ENCODE measurements around the gene TBRG4.

The TBRG4 gene

DNA sequence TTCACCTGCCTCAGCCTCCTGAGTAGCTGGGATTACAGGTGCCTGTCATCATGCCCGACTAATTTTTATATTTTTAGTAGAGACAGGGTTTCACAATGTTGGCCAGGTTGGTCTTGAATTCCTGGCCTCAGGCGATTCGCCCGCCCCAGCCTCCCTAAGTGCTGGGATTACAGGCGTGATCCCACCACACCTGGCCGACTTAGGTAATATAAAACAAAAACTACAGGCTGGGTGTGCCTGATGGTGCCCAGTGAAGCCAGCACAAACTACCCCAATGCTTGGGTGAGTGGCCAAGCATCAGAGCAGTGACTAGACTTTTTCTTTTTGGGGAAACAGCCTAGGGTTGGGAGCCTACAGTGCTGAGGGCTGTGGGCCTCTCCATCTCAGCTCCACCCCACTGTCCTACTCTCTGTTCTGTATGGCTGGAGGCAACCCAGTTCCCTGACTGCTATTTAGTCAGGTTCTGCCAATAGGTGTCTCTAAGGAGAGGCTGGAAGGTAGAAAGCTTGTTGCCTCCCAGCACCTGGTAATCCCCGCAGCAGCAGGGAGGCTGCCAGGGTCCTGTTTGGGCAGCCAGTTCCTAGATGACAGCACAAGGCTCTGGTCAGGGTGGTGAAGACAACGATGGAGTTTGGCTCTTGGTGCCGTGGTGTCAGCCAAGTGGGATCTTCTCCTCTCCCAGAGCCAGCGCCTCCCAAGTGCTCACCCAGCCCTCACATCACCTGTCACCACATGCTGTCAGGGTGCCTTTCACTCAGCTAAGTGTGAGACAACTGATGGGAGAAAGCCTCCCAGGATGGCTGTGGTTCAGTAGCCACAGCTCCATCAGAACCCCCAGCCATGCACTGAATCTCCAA, 12.3 kb downstream of the TBRG4 start:
- Histone ChIP-seq H3K27ac (ENCODE audit: low read depth, low read length) (no peak overlapping the region), H3K9me2 (replicated peaks; ENCODE audit: control insufficient read depth, low read length) (no peaks in the 10 kb centered on the region), H3K79me2 (ENCODE audit: control insufficient read depth, low read length) (peaks cover 2% of the 10 kb centered on the region; the same call in 1 of the 2 replicates), H3K4me2 (ENCODE audit: low read length) (no peak overlapping the region), H3K4me1 (ENCODE audit: control insufficient read depth, low read length) (peaks cover 7% of the 10 kb centered on the region), H3F3A (ENCODE audit: control insufficient read depth, insufficient read depth) (peaks cover 28% of the 10 kb centered on the region), H3K9me3 (ENCODE audit: control insufficient read depth, insufficient read depth, low read length) (no peaks in the 10 kb centered on the region), H3K27me3 (ENCODE audit: control insufficient read depth, low read length) (no peaks in the 10 kb centered on the region), H4K20me1 (ENCODE audit: control insufficient read depth, insufficient read depth, low read depth, low read length) (0 out of 2 replicates have a peak, but pooled peaks cover 3% of the 10 kb centered on the region), H3K36me3 (ENCODE audit: control insufficient read depth, low read length) (peaks cover 67% of the 10 kb centered on the region), H3K4me3 (ENCODE audit: low read length) (no peak overlapping the region)
- TF ChIP-seq EZH2phosphoT487 (IDR thresholded peaks at IDR 0.05; ENCODE audit: borderline replicate concordance, low read length) = no peak

DNA sequence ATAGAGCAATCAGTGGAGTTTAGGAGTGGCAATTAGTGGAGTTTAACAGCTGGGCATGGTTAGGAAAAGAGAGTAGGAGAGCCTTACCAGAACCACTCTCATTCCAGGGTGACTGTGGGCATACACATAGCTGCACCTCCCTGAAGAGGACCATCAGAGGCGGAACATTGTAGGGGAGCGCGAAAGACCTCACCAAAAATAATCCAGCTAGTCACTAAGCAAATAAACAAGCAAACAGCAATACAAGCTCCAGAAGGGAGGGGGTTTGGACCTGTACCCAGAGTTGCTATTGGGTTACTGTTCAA, 18.6 kb downstream of the TBRG4 start:
- Histone ChIP-seq H3K27ac (ENCODE audit: low read depth, low read length) (no peak overlapping the region), H3K79me2 (ENCODE audit: control insufficient read depth, low read length) (no peaks in the 10 kb centered on the region)

DNA sequence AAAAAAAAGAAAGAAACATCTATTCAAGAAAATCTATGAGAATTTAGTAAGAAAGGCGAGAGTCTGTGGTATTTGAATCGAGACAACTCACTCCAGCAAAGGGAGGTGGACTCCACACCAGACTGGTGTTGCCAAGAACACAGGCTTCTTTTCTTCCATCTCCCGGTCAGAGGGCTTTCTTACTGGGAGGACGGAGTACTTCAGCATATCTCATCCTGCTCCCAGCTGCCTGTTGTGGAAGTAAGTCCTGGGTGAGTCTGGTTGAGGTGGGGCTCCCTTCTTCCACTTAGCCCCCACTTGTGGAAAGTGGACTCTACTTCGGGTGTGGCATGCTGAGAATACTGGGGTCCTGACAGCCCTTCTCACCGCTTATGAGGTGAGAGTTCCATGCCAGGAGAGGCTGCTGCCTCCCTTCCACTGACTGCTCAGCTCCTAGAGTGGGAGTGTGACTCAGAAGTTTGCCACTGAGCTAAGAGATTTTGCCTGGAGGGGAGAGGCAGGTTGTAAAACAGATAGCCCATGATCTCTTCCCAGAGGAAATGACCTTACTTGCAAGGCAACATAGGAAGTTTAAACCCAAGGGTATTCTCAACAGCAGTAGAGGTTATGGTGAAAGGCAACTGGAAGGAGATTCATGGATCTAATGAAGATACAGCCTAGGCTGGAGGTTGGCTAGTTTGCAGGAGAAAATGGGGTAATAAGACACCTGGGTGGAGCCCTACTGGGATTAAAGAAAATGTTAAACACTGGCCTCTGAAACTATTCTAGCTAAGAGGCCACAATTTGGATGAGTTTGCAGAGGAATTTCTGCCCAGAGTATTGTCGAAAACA, 19.2 kb downstream of the TBRG4 start:
- Histone ChIP-seq H3K79me2 (ENCODE audit: control insufficient read depth, low read length) (no peaks in the 10 kb centered on the region), H3K9me3 (ENCODE audit: control insufficient read depth, insufficient read depth, low read length) (no peaks in the 10 kb centered on the region), H3K4me1 (ENCODE audit: control insufficient read depth, low read length) (peaks cover 4% of the 10 kb centered on the region), H3K9me2 (replicated peaks; ENCODE audit: control insufficient read depth, low read length) (no peaks in the 10 kb centered on the region), H3K36me3 (ENCODE audit: control insufficient read depth, low read length) (no peaks in the 10 kb centered on the region; the same call in 1 of the 2 replicates), H3K27me3 (ENCODE audit: control insufficient read depth, low read length) (peaks cover 16% of the 10 kb centered on the region), H3F3A (ENCODE audit: control insufficient read depth, insufficient read depth) (peaks cover 12% of the 10 kb centered on the region), H3K4me3 (ENCODE audit: low read length) (no peak overlapping the region), H3K4me2 (ENCODE audit: low read length) (no peak overlapping the region), H3K27ac (ENCODE audit: low read depth, low read length) (no peak overlapping the region), H4K20me1 (ENCODE audit: control insufficient read depth, insufficient read depth, low read depth, low read length) (no peaks in the 10 kb centered on the region)
- TF ChIP-seq EZH2phosphoT487 (IDR thresholded peaks at IDR 0.05; ENCODE audit: borderline replicate concordance, low read length) = no peak
- TF ChIP-seq, protein P1, sequence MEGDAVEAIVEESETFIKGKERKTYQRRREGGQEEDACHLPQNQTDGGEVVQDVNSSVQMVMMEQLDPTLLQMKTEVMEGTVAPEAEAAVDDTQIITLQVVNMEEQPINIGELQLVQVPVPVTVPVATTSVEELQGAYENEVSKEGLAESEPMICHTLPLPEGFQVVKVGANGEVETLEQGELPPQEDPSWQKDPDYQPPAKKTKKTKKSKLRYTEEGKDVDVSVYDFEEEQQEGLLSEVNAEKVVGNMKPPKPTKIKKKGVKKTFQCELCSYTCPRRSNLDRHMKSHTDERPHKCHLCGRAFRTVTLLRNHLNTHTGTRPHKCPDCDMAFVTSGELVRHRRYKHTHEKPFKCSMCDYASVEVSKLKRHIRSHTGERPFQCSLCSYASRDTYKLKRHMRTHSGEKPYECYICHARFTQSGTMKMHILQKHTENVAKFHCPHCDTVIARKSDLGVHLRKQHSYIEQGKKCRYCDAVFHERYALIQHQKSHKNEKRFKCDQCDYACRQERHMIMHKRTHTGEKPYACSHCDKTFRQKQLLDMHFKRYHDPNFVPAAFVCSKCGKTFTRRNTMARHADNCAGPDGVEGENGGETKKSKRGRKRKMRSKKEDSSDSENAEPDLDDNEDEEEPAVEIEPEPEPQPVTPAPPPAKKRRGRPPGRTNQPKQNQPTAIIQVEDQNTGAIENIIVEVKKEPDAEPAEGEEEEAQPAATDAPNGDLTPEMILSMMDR (IDR thresholded peaks at IDR 0.05; ENCODE audit: low read depth, low read length, poor library complexity, severe bottlenecking) = no peak

More for the DNA sequence above, 18.6 kb downstream of the TBRG4 start:
- H3K4me1 ChIP-seq (ENCODE audit: control insufficient read depth, low read length) = peaks cover 7% of the 10 kb centered on the region
- no peaks in the 10 kb centered on the region for H3K9me3 ChIP-seq (ENCODE audit: control insufficient read depth, insufficient read depth, low read length)
- no peaks in the 10 kb centered on the region for H3K9me2 ChIP-seq (replicated peaks; ENCODE audit: control insufficient read depth, low read length)
- TF ChIP-seq, protein P1 (IDR thresholded peaks at IDR 0.05; ENCODE audit: low read depth, low read length, poor library complexity, severe bottlenecking) = no peak
- no peak for TF ChIP-seq EZH2phosphoT487 (IDR thresholded peaks at IDR 0.05; ENCODE audit: borderline replicate concordance, low read length)
- peaks cover 16% of the 10 kb centered on the region for H3K27me3 ChIP-seq (ENCODE audit: control insufficient read depth, low read length)
- peaks cover 18% of the 10 kb centered on the region for H3F3A ChIP-seq (ENCODE audit: control insufficient read depth, insufficient read depth)
- H4K20me1 ChIP-seq (ENCODE audit: control insufficient read depth, insufficient read depth, low read depth, low read length) = no peaks in the 10 kb centered on the region
- no peak overlapping the region for H3K4me2 ChIP-seq (ENCODE audit: low read length)
- peaks cover 5% of the 10 kb centered on the region for H3K36me3 ChIP-seq (ENCODE audit: control insufficient read depth, low read length)
- H3K4me3 ChIP-seq (ENCODE audit: low read length) = no peak overlapping the region
